ELR (cell line): ENCODE measurements around the gene IQCB1.
"Not testable (repeated sequence)": the region's sequence is repeated elsewhere in the genome, so short reads cannot be mapped to it uniquely, and the experiment has no call there.

Experiments
- DNase-seq: peaks from one replicate; pipeline ENCODE4 v3.0.0-alpha.2; 2015; ENCODE audit warnings: low read depth

Gene IQCB1

GRCh38 chr3:121748680-121749275 lies 86.1 kb downstream of the IQCB1 start:
- peak; percentile 65 for DNase-seq

- no peak for DNase-seq
Observed at GRCh38 chr3:121747976-121748375, 86.9 kb downstream of the IQCB1 start.

- not testable (repeated sequence) for DNase-seq
Observed at GRCh38 chr3:121743106-121743505, 91.8 kb downstream of the IQCB1 start.

DNA sequence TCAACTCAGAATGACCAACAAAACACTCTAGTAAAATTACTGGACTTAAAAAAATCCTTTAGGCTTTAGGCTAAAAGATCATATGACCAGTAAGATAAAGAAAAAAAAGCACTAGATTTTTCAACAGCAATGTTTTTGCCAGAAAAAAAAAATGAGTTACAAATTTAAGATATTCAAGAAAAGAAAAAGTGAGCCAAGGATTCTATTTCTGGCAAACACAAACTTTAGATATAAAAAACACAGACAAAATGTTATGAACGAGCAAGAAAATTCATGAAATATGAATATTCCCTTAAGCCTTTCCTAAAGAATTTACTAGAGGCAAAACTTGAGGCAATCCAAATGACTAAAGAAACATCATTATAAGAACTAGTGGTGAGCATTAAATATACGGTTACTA lies 94.0 kb downstream of the IQCB1 start:
- DNase-seq: no peak

GRCh38 chr3:121739902-121740301 lies 95.0 kb downstream of the IQCB1 start:
- no peak for DNase-seq

GRCh38 chr3:121737644-121738043 lies 97.2 kb downstream of the IQCB1 start:
- DNase-seq: no peak

DNA sequence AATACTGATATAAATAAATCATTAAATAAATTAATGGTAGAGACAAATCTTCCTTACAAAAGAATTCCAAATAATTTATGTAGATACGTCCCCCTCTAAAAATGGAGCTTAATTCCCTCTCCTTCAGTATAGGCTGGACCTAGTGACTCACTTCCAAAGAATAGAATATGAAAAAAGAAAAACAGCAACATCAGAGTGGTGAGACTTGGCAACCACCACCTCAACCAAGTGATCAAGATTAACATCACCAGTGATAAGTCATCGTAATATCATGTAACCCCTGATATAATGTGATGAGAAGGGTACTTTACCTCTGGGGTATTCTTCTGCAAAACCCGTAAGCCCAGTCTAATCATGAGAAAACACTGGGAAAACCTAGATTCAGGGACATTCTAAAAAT lies 98.7 kb downstream of the IQCB1 start:
- DNase-seq: peak; percentile 50

- DNase-seq: peak; percentile 49
Observed at GRCh38 chr3:121735047-121735696, 99.7 kb downstream of the IQCB1 start.

DNA sequence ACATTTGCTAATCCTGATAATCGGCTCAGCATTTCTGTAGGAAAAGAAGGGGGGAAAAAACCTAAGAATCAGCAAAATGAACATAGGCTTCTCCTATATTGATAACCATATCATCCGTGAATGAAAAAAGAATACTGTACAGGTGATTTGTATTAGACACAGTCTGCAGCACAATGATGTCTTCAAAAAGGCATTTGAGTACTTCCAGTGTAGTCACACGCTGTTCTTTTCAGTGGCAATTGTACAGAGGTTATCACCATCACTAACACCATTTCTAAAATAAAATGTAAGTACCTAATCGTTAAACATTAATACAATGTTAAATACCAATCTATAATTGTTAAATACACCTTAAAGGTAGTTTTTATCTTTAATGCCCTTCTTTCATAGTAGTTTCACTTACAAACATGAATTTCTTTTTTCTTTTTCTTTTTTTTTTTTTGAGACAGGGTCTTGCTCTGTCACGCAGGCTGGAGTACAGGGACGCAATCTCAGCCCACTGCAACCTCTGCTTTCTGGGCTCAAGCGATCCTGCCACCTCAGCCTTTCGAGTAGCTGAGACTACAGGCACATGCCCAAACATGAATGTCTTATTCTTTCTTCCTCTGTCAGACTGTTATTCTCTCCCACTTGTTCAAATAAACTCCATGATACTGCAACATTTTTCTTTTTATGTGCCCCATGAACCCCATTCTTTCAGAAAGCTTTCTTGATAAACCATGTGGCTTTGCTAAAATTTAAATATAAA lies 103.7 kb downstream of the IQCB1 start:
- no peak for DNase-seq

DNA sequence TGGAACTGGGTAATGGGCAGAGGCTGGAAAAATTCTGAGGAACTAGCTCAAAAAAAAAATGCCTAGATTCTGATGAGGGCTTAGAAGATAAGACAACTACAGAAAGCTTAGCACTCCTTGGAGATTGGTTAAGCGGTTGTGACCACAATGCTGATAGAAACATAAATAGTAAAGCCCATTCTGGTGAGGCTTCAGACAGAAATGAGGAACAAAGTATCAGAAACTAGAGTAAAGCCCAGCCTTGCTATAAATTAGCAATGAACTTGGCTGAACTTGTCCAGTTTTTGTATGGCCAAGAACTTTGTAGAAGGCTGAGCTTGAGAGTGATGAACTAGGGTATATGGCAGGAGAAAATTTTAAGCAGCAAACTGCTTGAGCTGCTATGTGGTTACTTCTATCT lies 110.7 kb downstream of the IQCB1 start:
- no peak for DNase-seq

DNA sequence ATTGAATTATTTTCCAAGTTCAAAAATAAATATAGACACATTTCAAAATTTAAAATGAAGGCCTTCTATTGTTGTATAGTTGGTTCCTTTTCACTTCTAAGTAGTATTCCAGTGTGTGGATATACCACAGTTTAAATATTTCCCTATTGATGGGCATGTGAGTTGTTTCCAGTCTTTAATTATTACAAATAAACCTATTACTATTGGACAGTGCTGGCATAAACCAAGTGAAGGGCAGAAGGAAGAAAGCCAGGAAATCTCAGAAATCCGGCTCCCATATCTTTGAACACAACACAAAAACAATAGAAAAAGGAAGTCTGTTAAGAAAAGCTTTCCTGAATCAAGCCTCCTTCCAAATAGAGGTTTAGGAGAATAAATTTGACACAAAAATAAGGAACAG lies 111.4 kb downstream of the IQCB1 start:
- no peak for DNase-seq

- DNase-seq: no peak
Observed at GRCh38 chr3:121722411-121722810, 112.4 kb downstream of the IQCB1 start.

DNA sequence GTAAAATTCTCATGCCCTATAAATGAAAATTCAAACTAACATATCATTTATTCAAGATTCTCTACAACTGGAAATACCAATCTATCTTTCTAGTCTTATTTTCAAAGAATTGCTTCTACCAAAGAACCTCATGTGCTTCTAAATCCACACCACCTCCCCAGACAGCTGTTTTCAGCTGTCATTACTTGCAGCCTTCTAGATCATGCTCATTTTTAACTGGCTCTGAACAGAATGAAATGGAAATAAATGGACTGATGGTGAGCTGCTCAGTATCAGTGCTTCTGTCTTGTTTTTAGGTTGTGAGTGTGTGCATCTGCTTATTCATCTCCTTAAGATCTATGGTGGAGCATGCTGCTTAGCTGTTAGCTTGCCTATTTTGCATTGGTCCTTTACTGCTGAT lies 114.7 kb downstream of the IQCB1 start:
- no peak for DNase-seq
